Left lobe of liver (tissue), 2 donors: ENCODE data around the gene ATP2A3. TPM values are rescaled to one million over a fixed set of nuclear protein-coding genes. Genes with fewer than 3 reads are reported as not detected.

Experiments used
- ATAC-seq: fragments of 200-7000 bp; cut with Tn5 transposase; one replicate; pipeline ENCODE4 v1.9.1; 2020; ENCODE audit warnings: mild to moderate bottlenecking, moderate library complexity
- DNase-seq: peaks from one replicate; pipeline ENCODE4 v3.0.0-alpha.2; 2020; ENCODE audit warnings: low spot score
- total RNA-seq: library from RNA; stranded (reverse); gene quantifications from one replicate; pipeline ENCODE4 v1.2.1, GENCODE V29; 2021
- donor health status: DM: no; HTN: no; CAD: no; lungs with moderate emphysema.
- donor health status: DM: no; HTN: yes; CAD: no.

Gene ATP2A3
- total RNA-seq, 1 donor from 2014 or later = 3.9 TPM

- no peak for ATAC-seq
- no peak for DNase-seq
These were observed 68.9 kb downstream of the ATP2A3 start for GRCh38 chr17:3895354-3895753.

GRCh38 chr17:3894911-3895343, 69.3 kb downstream of the ATP2A3 start:
- ATAC-seq = no peak

GRCh38 chr17:3894188-3894587, 70.0 kb downstream of the ATP2A3 start:
- ATAC-seq = no peak
- DNase-seq = no peak

More at GRCh38 chr17:3894911-3895343, 69.3 kb downstream of the ATP2A3 start:
- no peak for DNase-seq

GRCh38 chr17:3893720-3894116, 70.5 kb downstream of the ATP2A3 start:
- ATAC-seq = no peak
- no peak for DNase-seq

- peak; percentile 87 for ATAC-seq
- peak; percentile 82 for DNase-seq
These were observed 71.1 kb downstream of the ATP2A3 start, which contains the start of gene CAMKK1 for GRCh38 chr17:3893003-3893719. Gene CAMKK1 (minus strand): TSS chr17:3893053. CDS start chr17:3885687, 7,366 bp downstream.

GRCh38 chr17:3892095-3892998, 71.9 kb downstream of the ATP2A3 start:
- DNase-seq (peak; percentile 66), ATAC-seq (peak; percentile 38)

GRCh38 chr17:3891626-3892094, 72.6 kb downstream of the ATP2A3 start:
- ATAC-seq (no peak), DNase-seq (no peak)

GRCh38 chr17:3890878-3891219, 73.4 kb downstream of the ATP2A3 start:
- DNase-seq (no peak), ATAC-seq (no peak)

- no peak for ATAC-seq
These were observed 74.0 kb downstream of the ATP2A3 start for GRCh38 chr17:3890082-3890877.

GRCh38 chr17:3889325-3890012, 74.8 kb downstream of the ATP2A3 start:
- no peak for DNase-seq
- no peak for ATAC-seq

More at GRCh38 chr17:3890082-3890877, 74.0 kb downstream of the ATP2A3 start:
- no peak for DNase-seq

- no peak for ATAC-seq
- no peak for DNase-seq
These were observed 75.7 kb downstream of the ATP2A3 start for GRCh38 chr17:3888343-3889171.

GRCh38 chr17:3887804-3888203, 76.4 kb downstream of the ATP2A3 start:
- ATAC-seq = no peak
- no peak for DNase-seq

GRCh38 chr17:3887394-3887793, 76.8 kb downstream of the ATP2A3 start:
- no peak for ATAC-seq
- no peak for DNase-seq

GRCh38 chr17:3886776-3887175, 77.5 kb downstream of the ATP2A3 start:
- no peak for DNase-seq
- peak; percentile 59 for ATAC-seq

- DNase-seq = no peak
- ATAC-seq = no peak
These were observed 78.3 kb downstream of the ATP2A3 start for GRCh38 chr17:3885970-3886369.

- DNase-seq (no peak), ATAC-seq (no peak)
These were observed 79.0 kb downstream of the ATP2A3 start for GRCh38 chr17:3885271-3885670.

GRCh38 chr17:3884188-3884587, 80.0 kb downstream of the ATP2A3 start:
- DNase-seq (no peak), ATAC-seq (no peak)

GRCh38 chr17:3882276-3882675, 82.0 kb downstream of the ATP2A3 start:
- ATAC-seq = no peak
- no peak for DNase-seq

- DNase-seq (no peak), ATAC-seq (no peak)
These were observed 83.3 kb downstream of the ATP2A3 start for GRCh38 chr17:3880983-3881382.
